ENCODE data around the gene NSUN4. TPM values are rescaled to one million over a fixed set of nuclear protein-coding genes. Genes with fewer than 3 reads are reported as not detected.
"Not testable (repeated sequence)": the region's sequence is repeated elsewhere in the genome, so short reads cannot be mapped to it uniquely, and the experiment has no call there.

Gene NSUN4
- total RNA-seq, 1 donor from 2014 or later = 29.6 TPM

- no peak for DNase-seq (ENCODE audit: low read depth)
- Histone ChIP-seq H3K27me3 (ENCODE audit: control insufficient read depth, insufficient read depth, low read length) (no peaks in the 10 kb centered on the region), H3K4me3 (ENCODE audit: low read depth, low read length) (no peak overlapping the region), H3K36me3 (ENCODE audit: control insufficient read depth, insufficient read depth, low read length) (peaks cover 1% of the 10 kb centered on the region)
- no peak for TF ChIP-seq CTCF (IDR thresholded peaks at IDR 0.05; ENCODE audit: insufficient read depth, low read length, poor library complexity, severe bottlenecking)
These were observed 3.9 kb downstream of the NSUN4 start for GRCh38 chr1:46344481-46344880.

- Histone ChIP-seq H3K36me3 (ENCODE audit: control insufficient read depth, insufficient read depth, low read length) (peaks cover 1% of the 10 kb centered on the region), H3K4me3 (ENCODE audit: low read depth, low read length) (no peak overlapping the region), H3K27me3 (ENCODE audit: control insufficient read depth, insufficient read depth, low read length) (no peaks in the 10 kb centered on the region)
- no peak for DNase-seq (ENCODE audit: low read depth)
- no peak for TF ChIP-seq CTCF (IDR thresholded peaks at IDR 0.05; ENCODE audit: insufficient read depth, low read length, poor library complexity, severe bottlenecking)
These were observed 4.7 kb downstream of the NSUN4 start for GRCh38 chr1:46345281-46345680.

GRCh38 chr1:46352363-46352762 lies 11.8 kb downstream of the NSUN4 start:
- no peak for TF ChIP-seq CTCF (IDR thresholded peaks at IDR 0.05; ENCODE audit: insufficient read depth, low read length, poor library complexity, severe bottlenecking)

GRCh38 chr1:46355920-46356319 lies 15.3 kb downstream of the NSUN4 start:
- H3K27me3 ChIP-seq (ENCODE audit: control insufficient read depth, insufficient read depth, low read length); H3K36me3 ChIP-seq (ENCODE audit: control insufficient read depth, insufficient read depth, low read length); H3K4me3 ChIP-seq (ENCODE audit: low read depth, low read length); DNase-seq (ENCODE audit: low read depth): not testable (repeated sequence)

More at GRCh38 chr1:46352363-46352762, 11.8 kb downstream of the NSUN4 start:
- no peak for DNase-seq (ENCODE audit: low read depth)
- Histone ChIP-seq H3K4me3 (ENCODE audit: low read depth, low read length) (no peak overlapping the region), H3K27me3 (ENCODE audit: control insufficient read depth, insufficient read depth, low read length) (no peaks in the 10 kb centered on the region), H3K36me3 (ENCODE audit: control insufficient read depth, insufficient read depth, low read length) (no peaks in the 10 kb centered on the region)

- no peak for DNase-seq (ENCODE audit: low read depth)
- TF ChIP-seq CTCF (IDR thresholded peaks at IDR 0.05; ENCODE audit: insufficient read depth, low read length, poor library complexity, severe bottlenecking) = no peak
- no peak overlapping the region for H3K4me3 ChIP-seq (ENCODE audit: low read depth, low read length)
- no peaks in the 10 kb centered on the region for H3K36me3 ChIP-seq (ENCODE audit: control insufficient read depth, insufficient read depth, low read length)
- H3K27me3 ChIP-seq (ENCODE audit: control insufficient read depth, insufficient read depth, low read length) = no peaks in the 10 kb centered on the region
These were observed 21.6 kb downstream of the NSUN4 start for GRCh38 chr1:46362158-46362557.

- Histone ChIP-seq H3K36me3 (ENCODE audit: control insufficient read depth, insufficient read depth, low read length) (no peaks in the 10 kb centered on the region), H3K27me3 (ENCODE audit: control insufficient read depth, insufficient read depth, low read length) (no peaks in the 10 kb centered on the region), H3K4me3 (ENCODE audit: low read depth, low read length) (no peak overlapping the region)
- TF ChIP-seq CTCF (IDR thresholded peaks at IDR 0.05; ENCODE audit: insufficient read depth, low read length, poor library complexity, severe bottlenecking) = no peak
- no peak for DNase-seq (ENCODE audit: low read depth)
These were observed 22.5 kb downstream of the NSUN4 start for GRCh38 chr1:46363121-46363520.

Measured in kidney epithelial cell (primary cell).